Astrocyte (in vitro differentiated cells and primary cell): ENCODE results near the gene FHAD1. TPM values are rescaled to one million over a fixed set of nuclear protein-coding genes. Genes with fewer than 3 reads are reported as not detected.
A peak's percentile ranks its signal among the peaks of the same experiment; 100 is the strongest.

Experiments
- DNase-seq: peaks from one replicate; pipeline ENCODE4 v3.0.0-alpha.2; 2010; ENCODE audit warnings: low read depth
- FAIRE-seq: peaks from 2 replicates; lab custom pipeline; 2011; peaks lifted over from hg19 to GRCh38; lab: Jason Lieb, UNC
- H2AFZ ChIP-seq: 2 replicates; pipeline ENCODE4 v1.6.0; 2012; ENCODE audit warnings: low read depth, low read length, inconsistent platforms
- H3K27ac ChIP-seq: 2 replicates; pipeline ENCODE4 v1.5.1; 2011; ENCODE audit warnings: low read depth, low read length, inconsistent platforms
- H3K27me3 ChIP-seq: 2 replicates; pipeline ENCODE4 v1.6.0; 2011; ENCODE audit warnings: low read length, inconsistent platforms; ENCODE audit not compliant: insufficient read depth
- H3K36me3 ChIP-seq: 2 replicates; pipeline ENCODE4 v1.5.1; 2011; ENCODE audit warnings: low read length, inconsistent platforms; ENCODE audit not compliant: insufficient read depth
- H3K4me1 ChIP-seq: 2 replicates; pipeline ENCODE4 v1.5.1; 2011; ENCODE audit warnings: low read length, inconsistent platforms; ENCODE audit not compliant: insufficient read depth
- H3K4me2 ChIP-seq: 2 replicates; pipeline ENCODE4 v1.6.0; 2012; ENCODE audit warnings: low read length, inconsistent platforms
- H3K4me3 ChIP-seq: 2 replicates; pipeline ENCODE4 v1.5.1; 2011; ENCODE audit warnings: low read depth, mild to moderate bottlenecking, low read length, inconsistent platforms; ENCODE audit not compliant: insufficient read depth
- H3K79me2 ChIP-seq: 2 replicates; pipeline ENCODE4 v1.6.0; 2012; ENCODE audit warnings: mild to moderate bottlenecking, low read length, inconsistent platforms; ENCODE audit not compliant: insufficient read depth
- H3K9ac ChIP-seq: 2 replicates; pipeline ENCODE4 v1.6.0; 2012; ENCODE audit warnings: mild to moderate bottlenecking, low read length, inconsistent platforms
- H3K9me3 ChIP-seq: 2 replicates; pipeline ENCODE4 v1.5.1; 2012; ENCODE audit warnings: low read depth, mild to moderate bottlenecking, low read length, inconsistent platforms; ENCODE audit not compliant: insufficient read depth
- H4K20me1 ChIP-seq: 2 replicates; pipeline ENCODE4 v1.6.0; 2012; ENCODE audit warnings: low read length, inconsistent platforms; ENCODE audit not compliant: insufficient read depth
- H3K27ac Mint-ChIP-seq: one replicate; pipeline ENCODE4 v1.8.0; 2021; ENCODE audit warnings: mild to moderate bottlenecking, mixed read lengths; ENCODE audit not compliant: unreplicated experiment
- H3K27me3 Mint-ChIP-seq: one replicate; pipeline ENCODE4 v1.8.0; 2021; ENCODE audit warnings: low read depth, mixed read lengths; ENCODE audit not compliant: unreplicated experiment
- H3K36me3 Mint-ChIP-seq: one replicate; pipeline ENCODE4 v1.8.0; 2021; ENCODE audit warnings: low read depth, mixed read lengths; ENCODE audit not compliant: unreplicated experiment
- H3K4me1 Mint-ChIP-seq: one replicate; pipeline ENCODE4 v1.8.0; 2021; ENCODE audit warnings: low read depth, mixed read lengths; ENCODE audit not compliant: unreplicated experiment
- H3K4me3 Mint-ChIP-seq: one replicate; pipeline ENCODE4 v1.8.0; 2021; ENCODE audit warnings: mild to moderate bottlenecking, moderate library complexity, mixed read lengths; ENCODE audit not compliant: unreplicated experiment
- H3K9me3 Mint-ChIP-seq: one replicate; pipeline ENCODE4 v1.8.0; 2021; ENCODE audit warnings: mild to moderate bottlenecking, mixed read lengths; ENCODE audit not compliant: unreplicated experiment
- EZH2 ChIP-seq: IDR thresholded peaks from 2 replicates; pipeline ENCODE4 v1.6.1; 2012; ENCODE audit warnings: mild to moderate bottlenecking, low read length, inconsistent platforms; ENCODE audit not compliant: insufficient read depth
- total RNA-seq: library from RNA; stranded (reverse); gene quantifications from 2 replicates; pipeline ENCODE4 v1.2.1, GENCODE V29; 2021
- TF ChIP-seq, protein P1 (sequence below): IDR thresholded peaks from 2 replicates; pipeline ENCODE4 v1.5.1; 2011; ENCODE audit warnings: low read depth, mild to moderate bottlenecking, inconsistent platforms, low read length, moderate library complexity; ENCODE audit not compliant: insufficient read depth

FHAD1 gene
- total RNA-seq, 1 donor from 2014 or later = 0.25 TPM

DNA sequence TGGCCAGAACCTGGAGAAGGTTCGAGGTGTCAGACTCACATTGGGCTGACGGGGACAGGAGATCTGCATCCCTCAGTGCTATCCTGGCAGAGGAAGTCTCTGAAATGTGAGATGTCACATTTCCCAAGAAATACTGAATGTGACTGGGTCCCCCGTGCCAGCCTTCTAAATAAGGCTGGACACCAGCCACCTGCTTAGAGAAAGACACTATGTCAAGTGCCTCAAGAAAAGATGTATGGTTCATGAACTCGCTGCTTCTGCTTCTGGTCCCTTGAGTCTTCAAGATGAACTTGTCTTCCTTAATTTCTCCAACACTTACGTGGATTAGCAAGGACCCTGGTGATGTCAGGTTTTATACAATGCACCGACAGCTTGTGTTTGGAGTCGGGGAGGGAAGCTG is 42.1 kb upstream of the FHAD1 start:
- Histone ChIP-seq H3K9ac (no peak overlapping the region), H3K27ac (no peak overlapping the region), H3K79me2 (no peaks in the 10 kb centered on the region), H3K4me3 (no peak overlapping the region), H3K4me1 (peaks cover 17% of the 10 kb centered on the region), H3K27me3 (peaks cover 14% of the 10 kb centered on the region), H4K20me1 (peaks cover 53% of the 10 kb centered on the region), H3K4me2 (no peak overlapping the region), H2AFZ (no peak overlapping the region), H3K9me3 (no peaks in the 10 kb centered on the region), H3K36me3 (no peaks in the 10 kb centered on the region)
- peaks cover 32% of the 10 kb centered on the region for H3K4me1 Mint-ChIP-seq
- no peak for TF ChIP-seq EZH2
- TF ChIP-seq, protein P1, sequence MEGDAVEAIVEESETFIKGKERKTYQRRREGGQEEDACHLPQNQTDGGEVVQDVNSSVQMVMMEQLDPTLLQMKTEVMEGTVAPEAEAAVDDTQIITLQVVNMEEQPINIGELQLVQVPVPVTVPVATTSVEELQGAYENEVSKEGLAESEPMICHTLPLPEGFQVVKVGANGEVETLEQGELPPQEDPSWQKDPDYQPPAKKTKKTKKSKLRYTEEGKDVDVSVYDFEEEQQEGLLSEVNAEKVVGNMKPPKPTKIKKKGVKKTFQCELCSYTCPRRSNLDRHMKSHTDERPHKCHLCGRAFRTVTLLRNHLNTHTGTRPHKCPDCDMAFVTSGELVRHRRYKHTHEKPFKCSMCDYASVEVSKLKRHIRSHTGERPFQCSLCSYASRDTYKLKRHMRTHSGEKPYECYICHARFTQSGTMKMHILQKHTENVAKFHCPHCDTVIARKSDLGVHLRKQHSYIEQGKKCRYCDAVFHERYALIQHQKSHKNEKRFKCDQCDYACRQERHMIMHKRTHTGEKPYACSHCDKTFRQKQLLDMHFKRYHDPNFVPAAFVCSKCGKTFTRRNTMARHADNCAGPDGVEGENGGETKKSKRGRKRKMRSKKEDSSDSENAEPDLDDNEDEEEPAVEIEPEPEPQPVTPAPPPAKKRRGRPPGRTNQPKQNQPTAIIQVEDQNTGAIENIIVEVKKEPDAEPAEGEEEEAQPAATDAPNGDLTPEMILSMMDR = no peak
- H3K4me3 Mint-ChIP-seq = no peak overlapping the region
- no peaks in the 10 kb centered on the region for H3K9me3 Mint-ChIP-seq
- no peak overlapping the region for H3K27ac Mint-ChIP-seq
- no peaks in the 10 kb centered on the region for H3K27me3 Mint-ChIP-seq
- peaks cover 3% of the 10 kb centered on the region for H3K36me3 Mint-ChIP-seq
- DNase-seq (no peak), FAIRE-seq (no peak)

DNA sequence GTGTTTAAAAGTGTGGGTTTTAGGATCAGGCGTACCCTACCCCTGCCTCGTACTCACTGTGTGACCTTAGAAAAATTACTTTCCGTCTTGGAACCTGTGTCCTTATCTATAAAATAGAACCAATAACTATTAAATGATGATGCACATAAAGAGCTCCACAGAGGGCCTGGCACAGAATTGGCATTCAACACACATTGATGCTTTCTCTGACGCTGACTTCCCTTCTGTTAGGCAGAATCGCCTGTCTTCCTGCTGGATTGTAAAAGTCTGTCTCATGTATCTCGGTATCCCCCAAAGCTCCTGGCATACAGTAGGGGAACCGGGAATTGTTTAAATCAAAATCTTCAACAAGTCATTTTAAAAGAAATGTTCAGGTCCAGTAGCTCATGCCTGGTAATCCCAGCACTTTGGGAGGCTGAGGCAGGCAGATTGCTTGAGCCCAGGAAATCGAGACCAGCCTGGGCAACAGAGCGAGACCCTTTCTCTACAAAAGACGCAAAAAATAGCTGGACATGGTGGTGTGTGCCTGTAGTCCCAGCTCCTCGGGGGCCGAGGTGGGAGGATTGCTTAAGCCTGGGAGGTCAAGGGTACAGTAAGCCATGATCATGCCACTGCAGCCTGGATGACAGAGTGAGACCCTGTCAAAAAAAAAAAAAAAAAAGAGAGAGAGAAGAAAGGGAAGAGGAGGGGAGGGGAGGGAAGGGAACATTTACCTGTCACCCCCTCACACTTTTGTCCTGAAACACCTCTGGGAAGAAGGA is 41.3 kb upstream of the FHAD1 start:
- H3K4me1 ChIP-seq = peaks cover 9% of the 10 kb centered on the region
- H3K79me2 ChIP-seq = no peaks in the 10 kb centered on the region
- no peak overlapping the region for H3K4me2 ChIP-seq
- Mint-ChIP-seq H3K9me3 (no peaks in the 10 kb centered on the region), H3K36me3 (peaks cover 3% of the 10 kb centered on the region), H3K27ac (no peak overlapping the region), H3K4me1 (peaks cover 27% of the 10 kb centered on the region), H3K27me3 (no peaks in the 10 kb centered on the region), H3K4me3 (no peak overlapping the region)
- DNase-seq (no peak), FAIRE-seq (no peak)
- no peak overlapping the region for H2AFZ ChIP-seq
- no peaks in the 10 kb centered on the region for H3K36me3 ChIP-seq
- peaks cover 14% of the 10 kb centered on the region for H3K27me3 ChIP-seq
- TF ChIP-seq EZH2 = no peak
- TF ChIP-seq, protein P1 = no peak
- H3K9me3 ChIP-seq = no peaks in the 10 kb centered on the region
- H3K4me3 ChIP-seq = no peak overlapping the region
- H4K20me1 ChIP-seq = peaks cover 48% of the 10 kb centered on the region
- no peak overlapping the region for H3K27ac ChIP-seq
- H3K9ac ChIP-seq = no peak overlapping the region

DNA sequence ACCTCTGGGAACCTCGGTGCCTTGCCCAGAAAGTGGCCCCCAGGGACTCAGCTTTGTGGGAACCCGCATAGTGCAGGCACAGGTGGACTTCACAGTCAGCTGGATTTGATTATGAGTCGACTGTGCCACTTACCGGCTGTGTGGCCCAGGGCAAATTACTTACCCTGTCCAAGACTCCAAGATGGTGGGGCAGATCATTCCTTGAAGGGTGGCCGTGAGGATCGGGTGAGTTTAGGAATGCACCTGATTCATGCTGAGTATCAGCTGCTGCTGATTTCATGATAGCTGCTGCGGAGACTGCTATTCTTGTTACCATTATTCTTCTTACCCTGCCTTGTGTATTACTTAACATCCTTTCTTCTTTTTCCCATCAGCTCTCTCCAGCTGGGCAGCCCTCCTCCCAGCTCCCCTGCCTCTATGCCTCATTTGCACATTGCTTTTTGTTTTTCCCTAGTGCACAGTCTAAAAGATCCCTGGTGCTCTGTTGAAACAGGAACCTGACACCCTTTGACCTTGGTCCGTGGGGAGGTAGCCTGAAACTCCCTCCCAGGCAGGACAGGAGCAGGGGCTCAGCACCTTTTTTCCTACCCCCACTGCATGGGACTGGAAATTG is 40.5 kb upstream of the FHAD1 start:
- no peaks in the 10 kb centered on the region for H3K27me3 Mint-ChIP-seq
- DNase-seq (peak; percentile 43), FAIRE-seq (no peak)
- Histone ChIP-seq H2AFZ (no peak overlapping the region), H4K20me1 (peaks cover 44% of the 10 kb centered on the region), H3K36me3 (no peaks in the 10 kb centered on the region), H3K27ac (no peak overlapping the region), H3K27me3 (peaks cover 14% of the 10 kb centered on the region), H3K9ac (no peak overlapping the region), H3K4me2 (peak overlapping the region; percentile 63), H3K9me3 (no peaks in the 10 kb centered on the region), H3K4me1 (peaks cover 6% of the 10 kb centered on the region), H3K4me3 (no peak overlapping the region), H3K79me2 (no peaks in the 10 kb centered on the region)
- TF ChIP-seq, protein P1 = no peak
- TF ChIP-seq EZH2 = no peak
- peaks cover 3% of the 10 kb centered on the region for H3K36me3 Mint-ChIP-seq
- no peak overlapping the region for H3K27ac Mint-ChIP-seq
- H3K4me3 Mint-ChIP-seq = no peak overlapping the region
- peaks cover 21% of the 10 kb centered on the region for H3K4me1 Mint-ChIP-seq
- no peaks in the 10 kb centered on the region for H3K9me3 Mint-ChIP-seq
